Parathyroid adenoma (tissue), 2 donors: ENCODE measurements around the gene ATOH8.

Experiments
- H2AFZ ChIP-seq: fragments of 300-600 bp; sonication (generic); one replicate; pipeline ENCODE4 v1.7.0; 2017; ENCODE audit warnings: antibody characterized with exemption, mild to moderate bottlenecking
- H3K27ac ChIP-seq: fragments of 300-600 bp; sonication (generic); one replicate; pipeline ENCODE4 v1.7.0; 2017
- H3K27me3 ChIP-seq: fragments of 300-600 bp; sonication (generic); one replicate; pipeline ENCODE4 v1.7.0; 2017; ENCODE audit warnings: low read length; ENCODE audit not compliant: control insufficient read depth, insufficient read depth
- H3K36me3 ChIP-seq: fragments of 300-600 bp; sonication (generic); one replicate; pipeline ENCODE4 v1.7.0; 2017; ENCODE audit warnings: low read length; ENCODE audit not compliant: control insufficient read depth, insufficient read depth
- H3K4me1 ChIP-seq: fragments of 300-600 bp; sonication (generic); one replicate; pipeline ENCODE4 v1.7.0; 2017; ENCODE audit warnings: control low read depth
- H3K4me2 ChIP-seq: fragments of 300-600 bp; sonication (generic); one replicate; pipeline ENCODE4 v1.7.0; 2017; ENCODE audit warnings: low read length
- H3K4me3 ChIP-seq: fragments of 300-600 bp; sonication (generic); one replicate; pipeline ENCODE4 v1.7.0; 2017; ENCODE audit warnings: low read depth, low read length
- H3K79me2 ChIP-seq: fragments of 300-600 bp; sonication (generic); one replicate; pipeline ENCODE4 v1.7.0; 2017; ENCODE audit warnings: control low read depth
- H3K9ac ChIP-seq: fragments of 300-600 bp; sonication (generic); one replicate; pipeline ENCODE4 v1.7.0; 2017; ENCODE audit warnings: mild to moderate bottlenecking
- H3K9me3 ChIP-seq: fragments of 300-600 bp; sonication (generic); one replicate; pipeline ENCODE4 v1.7.0; 2017; ENCODE audit warnings: low read length; ENCODE audit not compliant: control insufficient read depth
- CTCF ChIP-seq: fragments of 300-600 bp; sonication (generic); IDR thresholded peaks from one replicate; pipeline ENCODE4 v1.7.0; 2017; ENCODE audit warnings: antibody characterized with exemption, mild to moderate bottlenecking
- donor health status: primary hyperparathyroidism.

The ATOH8 gene

GRCh38 chr2:85734942-85735608, 18.7 kb upstream of the ATOH8 start:
- Histone ChIP-seq H2AFZ (no peak overlapping the region), H3K27ac (no peak overlapping the region), H3K36me3 (no peaks in the 10 kb centered on the region), H3K4me2 (no peak overlapping the region), H3K79me2 (no peaks in the 10 kb centered on the region), H3K9ac (no peak overlapping the region), H3K4me3 (no peak overlapping the region), H3K27me3 (no peaks in the 10 kb centered on the region), H3K4me1 (no peaks in the 10 kb centered on the region), H3K9me3 (no peaks in the 10 kb centered on the region)
- no peak for TF ChIP-seq CTCF

GRCh38 chr2:85735691-85736090, 18.1 kb upstream of the ATOH8 start:
- H3K9me3 ChIP-seq = no peaks in the 10 kb centered on the region
- no peak overlapping the region for H3K4me3 ChIP-seq
- H3K4me1 ChIP-seq = no peaks in the 10 kb centered on the region
- H3K36me3 ChIP-seq = no peaks in the 10 kb centered on the region
- H3K79me2 ChIP-seq = no peaks in the 10 kb centered on the region
- H2AFZ ChIP-seq = no peak overlapping the region
- H3K27ac ChIP-seq = no peak overlapping the region
- no peak overlapping the region for H3K4me2 ChIP-seq
- no peaks in the 10 kb centered on the region for H3K27me3 ChIP-seq
- TF ChIP-seq CTCF = no peak
- no peak overlapping the region for H3K9ac ChIP-seq

GRCh38 chr2:85736456-85737355, 17.1 kb upstream of the ATOH8 start:
- TF ChIP-seq CTCF = no peak
- Histone ChIP-seq H3K9me3 (no peaks in the 10 kb centered on the region), H3K27ac (no peak overlapping the region), H3K79me2 (no peaks in the 10 kb centered on the region), H3K36me3 (no peaks in the 10 kb centered on the region), H3K27me3 (no peaks in the 10 kb centered on the region), H2AFZ (no peak overlapping the region), H3K9ac (no peak overlapping the region), H3K4me1 (peaks cover under 1% of the 10 kb centered on the region), H3K4me3 (no peak overlapping the region), H3K4me2 (no peak overlapping the region)

- Histone ChIP-seq H3K9me3 (no peaks in the 10 kb centered on the region), H3K4me3 (no peak overlapping the region), H3K9ac (no peak overlapping the region), H3K36me3 (no peaks in the 10 kb centered on the region), H3K79me2 (no peaks in the 10 kb centered on the region), H3K27me3 (no peaks in the 10 kb centered on the region), H2AFZ (no peak overlapping the region), H3K4me1 (peaks cover 6% of the 10 kb centered on the region), H3K4me2 (no peak overlapping the region), H3K27ac (peak overlapping the region; percentile 8)
- TF ChIP-seq CTCF = no peak
These were observed 16.3 kb upstream of the ATOH8 start for GRCh38 chr2:85737481-85737880.
